WTC11 (cell line): ENCODE measurements around the gene TCP11L2. TPM values are rescaled to one million over a fixed set of nuclear protein-coding genes. Genes with fewer than 3 reads are reported as not detected.
A peak's percentile ranks its signal among the peaks of the same experiment; 100 is the strongest.

Experiments
- CREM ChIP-seq: sonication (generic); formaldehyde crosslinking; IDR thresholded peaks from 2 replicates; pipeline ENCODE4 v1.8.1; 2022; ENCODE audit warnings: mild to moderate bottlenecking, missing genetic modification reagents, moderate library complexity
- ELF4 ChIP-seq: sonication (generic); formaldehyde crosslinking; IDR thresholded peaks from 2 replicates; pipeline ENCODE4 v1.8.1; 2022; ENCODE audit warnings: low read depth, mild to moderate bottlenecking, moderate library complexity, missing genetic modification reagents
- FOXJ3 ChIP-seq: sonication (generic); formaldehyde crosslinking; IDR thresholded peaks from 2 replicates; pipeline ENCODE4 v1.9.0; 2021; ENCODE audit warnings: missing genetic modification reagents, mild to moderate bottlenecking, borderline replicate concordance
- FOXK1 ChIP-seq: sonication (generic); formaldehyde crosslinking; IDR thresholded peaks from 2 replicates; pipeline ENCODE4 v1.8.0; 2022; ENCODE audit warnings: mild to moderate bottlenecking, moderate library complexity, missing genetic modification reagents
- FOXP1 ChIP-seq: sonication (generic); formaldehyde crosslinking; IDR thresholded peaks from 2 replicates; pipeline ENCODE4 v1.8.0; 2022; ENCODE audit warnings: missing genetic modification reagents, mild to moderate bottlenecking, moderate library complexity, borderline replicate concordance
- GTF2I ChIP-seq: fragments of 250-450 bp; sonication (Bioruptor Pico); conservative IDR thresholded peaks from 2 replicates; pipeline ENCODE4 v1.4.0; 2021; ENCODE audit warnings: mild to moderate bottlenecking
- HMGA2 ChIP-seq: fragments of 250-450 bp; sonication (Bioruptor Pico); IDR thresholded peaks from 2 replicates; pipeline ENCODE4 v1.4.0; 2021; ENCODE audit warnings: mild to moderate bottlenecking, moderate library complexity
- MXD4 ChIP-seq: fragments of 250-450 bp; sonication (Bioruptor Pico); IDR thresholded peaks from 2 replicates; pipeline ENCODE4 v1.8.0; 2021; ENCODE audit warnings: mild to moderate bottlenecking, moderate library complexity, borderline replicate concordance
- NR1H2 ChIP-seq: sonication (generic); formaldehyde crosslinking; IDR thresholded peaks from 2 replicates; pipeline ENCODE4 v1.9.0; 2021; ENCODE audit warnings: mild to moderate bottlenecking, moderate library complexity, missing genetic modification reagents
- OVOL2 ChIP-seq: fragments of 250-450 bp; sonication (Bioruptor Pico); IDR thresholded peaks from 2 replicates; pipeline ENCODE4 v1.9.0; 2021; ENCODE audit warnings: mild to moderate bottlenecking, borderline replicate concordance
- SOX15 ChIP-seq: fragments of 250-450 bp; sonication (Bioruptor Pico); IDR thresholded peaks from 2 replicates; pipeline ENCODE4 v1.9.0; 2021; ENCODE audit warnings: mild to moderate bottlenecking
- ZBTB21 ChIP-seq: sonication (generic); formaldehyde crosslinking; IDR thresholded peaks from 2 replicates; pipeline ENCODE4 v1.8.1; 2023; ENCODE audit warnings: mild to moderate bottlenecking, missing genetic modification reagents, borderline replicate concordance
- ZNF121 ChIP-seq: sonication (generic); formaldehyde crosslinking; IDR thresholded peaks from 2 replicates; pipeline ENCODE4 v1.8.0; 2023; ENCODE audit warnings: missing genetic modification reagents
- ZNF232 ChIP-seq: sonication (generic); formaldehyde crosslinking; IDR thresholded peaks from 2 replicates; pipeline ENCODE4 v1.8.0; 2022; ENCODE audit warnings: mild to moderate bottlenecking, missing genetic modification reagents
- ZNF396 ChIP-seq: fragments of 250-450 bp; sonication (Bioruptor Pico); IDR thresholded peaks from 2 replicates; pipeline ENCODE4 v1.8.0; 2021; ENCODE audit warnings: mild to moderate bottlenecking, moderate library complexity, borderline replicate concordance
- total RNA-seq: library from RNA; stranded (reverse); gene quantifications from 3 replicates; pipeline ENCODE4 v1.2.3, GENCODE V29; 2021
- TF ChIP-seq, protein P1 (sequence below): sonication (generic); formaldehyde crosslinking; conservative IDR thresholded peaks from 2 replicates; pipeline ENCODE4 v1.8.1; 2022; ENCODE audit warnings: mild to moderate bottlenecking, missing genetic modification reagents
- TF ChIP-seq, protein P2 (sequence below): sonication (generic); formaldehyde crosslinking; IDR thresholded peaks from 2 replicates; pipeline ENCODE4 v1.8.1; 2022; ENCODE audit warnings: low read depth, mild to moderate bottlenecking, moderate library complexity, missing genetic modification reagents, borderline replicate concordance
- TF ChIP-seq, protein P3 (sequence below): fragments of 250-450 bp; sonication (Bioruptor Pico); IDR thresholded peaks from 2 replicates; pipeline ENCODE4 v1.9.0; 2021; ENCODE audit warnings: mild to moderate bottlenecking, borderline replicate concordance
- TF ChIP-seq, protein P4 (sequence below): fragments of 250-450 bp; sonication (Bioruptor Pico); IDR thresholded peaks from 2 replicates; pipeline ENCODE4 v1.8.0; 2021; ENCODE audit warnings: mild to moderate bottlenecking
- TF ChIP-seq, protein P5 (sequence below): sonication (generic); formaldehyde crosslinking; IDR thresholded peaks from 2 replicates; pipeline ENCODE4 v1.8.0; 2022; ENCODE audit warnings: mild to moderate bottlenecking, missing genetic modification reagents
- TF ChIP-seq, protein P6 (sequence below): sonication (generic); formaldehyde crosslinking; IDR thresholded peaks from 2 replicates; pipeline ENCODE4 v1.8.1; 2022; ENCODE audit warnings: mild to moderate bottlenecking, moderate library complexity, missing genetic modification reagents
- TF ChIP-seq, protein P7 (sequence below): sonication (generic); formaldehyde crosslinking; IDR thresholded peaks from 2 replicates; pipeline ENCODE4 v1.8.1; 2023; ENCODE audit warnings: mild to moderate bottlenecking, missing genetic modification reagents, borderline replicate concordance
- TF ChIP-seq, protein P8 (sequence below): sonication (generic); formaldehyde crosslinking; IDR thresholded peaks from 2 replicates; pipeline ENCODE4 v1.8.1; 2023; ENCODE audit warnings: mild to moderate bottlenecking, missing genetic modification reagents

Gene TCP11L2
- total RNA-seq, 1 experiment from 2014 or later = 12.3 TPM

DNA sequence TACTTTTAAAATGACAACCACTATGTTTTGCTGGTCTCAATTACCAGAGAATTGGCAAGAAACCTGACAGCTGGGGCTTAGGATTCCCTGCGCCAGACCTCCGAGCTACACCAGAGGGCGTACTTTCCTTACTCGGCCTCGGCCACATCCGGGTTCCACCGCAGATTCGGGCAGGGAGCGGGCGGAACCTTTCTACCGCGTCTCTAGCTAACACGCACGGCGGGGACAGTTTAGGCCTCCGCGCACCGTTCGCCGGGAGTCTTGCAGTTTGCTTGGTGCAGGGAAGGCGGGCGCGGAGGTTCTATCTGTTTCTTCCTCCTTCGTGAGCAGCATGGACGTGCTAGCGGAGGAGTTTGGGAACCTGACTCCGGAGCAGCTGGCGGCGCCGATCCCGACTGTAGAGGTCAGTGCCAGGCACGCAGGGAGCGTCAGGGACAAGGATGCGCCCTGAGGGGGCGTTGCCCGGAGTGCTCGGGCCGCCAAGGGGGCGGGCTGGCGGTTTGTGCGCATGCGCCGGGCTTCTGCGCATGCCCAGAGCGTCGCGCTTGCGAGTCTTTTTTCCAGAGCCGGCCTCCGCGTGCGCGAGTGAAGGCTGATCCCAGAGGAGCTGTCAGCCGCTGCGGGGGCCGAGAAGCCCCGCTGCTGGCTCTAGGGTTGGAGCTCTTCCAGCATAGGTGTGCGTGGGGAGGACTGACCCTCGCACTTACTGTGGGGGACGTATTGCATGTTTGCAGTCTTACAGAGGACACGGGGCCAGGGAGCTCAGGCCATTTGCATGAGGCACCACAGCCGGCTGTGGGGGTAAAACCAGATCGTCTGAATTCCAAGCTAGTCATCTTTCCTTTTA is 55.2 kb downstream of the TCP11L2 start, which contains the start of gene POLR3B (continued):
- TF ChIP-seq HMGA2 (CRISPR knock-in tag) (no peak; the same call in 1 of the 2 replicates), ZBTB21 (CRISPR knock-in tag) (peak; percentile 81; the same call in 1 of the 2 replicates), SOX15 (CRISPR knock-in tag) (no peak), FOXP1 (CRISPR knock-in tag) (peak; percentile 62; the same call in 1 of the 2 replicates), GTF2I (CRISPR knock-in tag) (no peak), ZNF396 (CRISPR knock-in tag) (no peak), ZNF121 (CRISPR knock-in tag) (no peak), FOXJ3 (CRISPR knock-in tag) (no peak), NR1H2 (CRISPR knock-in tag) (no peak), MXD4 (CRISPR knock-in tag) (no peak), OVOL2 (no peak), ZNF232 (CRISPR knock-in tag) (peak; percentile 79; the same call in 1 of the 2 replicates), ELF4 (no peak), FOXK1 (CRISPR knock-in tag) (peak; percentile 68), CREM (CRISPR knock-in tag) (peak; percentile 49; the same call in 1 of the 2 replicates)
- TF ChIP-seq, protein P1, sequence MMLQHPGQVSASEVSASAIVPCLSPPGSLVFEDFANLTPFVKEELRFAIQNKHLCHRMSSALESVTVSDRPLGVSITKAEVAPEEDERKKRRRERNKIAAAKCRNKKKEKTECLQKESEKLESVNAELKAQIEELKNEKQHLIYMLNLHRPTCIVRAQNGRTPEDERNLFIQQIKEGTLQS (CRISPR knock-in tag) = no peak
- TF ChIP-seq, protein P2, sequence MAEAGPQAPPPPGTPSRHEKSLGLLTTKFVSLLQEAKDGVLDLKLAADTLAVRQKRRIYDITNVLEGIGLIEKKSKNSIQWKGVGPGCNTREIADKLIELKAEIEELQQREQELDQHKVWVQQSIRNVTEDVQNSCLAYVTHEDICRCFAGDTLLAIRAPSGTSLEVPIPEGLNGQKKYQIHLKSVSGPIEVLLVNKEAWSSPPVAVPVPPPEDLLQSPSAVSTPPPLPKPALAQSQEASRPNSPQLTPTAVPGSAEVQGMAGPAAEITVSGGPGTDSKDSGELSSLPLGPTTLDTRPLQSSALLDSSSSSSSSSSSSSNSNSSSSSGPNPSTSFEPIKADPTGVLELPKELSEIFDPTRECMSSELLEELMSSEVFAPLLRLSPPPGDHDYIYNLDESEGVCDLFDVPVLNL = no peak
- TF ChIP-seq, protein P3, sequence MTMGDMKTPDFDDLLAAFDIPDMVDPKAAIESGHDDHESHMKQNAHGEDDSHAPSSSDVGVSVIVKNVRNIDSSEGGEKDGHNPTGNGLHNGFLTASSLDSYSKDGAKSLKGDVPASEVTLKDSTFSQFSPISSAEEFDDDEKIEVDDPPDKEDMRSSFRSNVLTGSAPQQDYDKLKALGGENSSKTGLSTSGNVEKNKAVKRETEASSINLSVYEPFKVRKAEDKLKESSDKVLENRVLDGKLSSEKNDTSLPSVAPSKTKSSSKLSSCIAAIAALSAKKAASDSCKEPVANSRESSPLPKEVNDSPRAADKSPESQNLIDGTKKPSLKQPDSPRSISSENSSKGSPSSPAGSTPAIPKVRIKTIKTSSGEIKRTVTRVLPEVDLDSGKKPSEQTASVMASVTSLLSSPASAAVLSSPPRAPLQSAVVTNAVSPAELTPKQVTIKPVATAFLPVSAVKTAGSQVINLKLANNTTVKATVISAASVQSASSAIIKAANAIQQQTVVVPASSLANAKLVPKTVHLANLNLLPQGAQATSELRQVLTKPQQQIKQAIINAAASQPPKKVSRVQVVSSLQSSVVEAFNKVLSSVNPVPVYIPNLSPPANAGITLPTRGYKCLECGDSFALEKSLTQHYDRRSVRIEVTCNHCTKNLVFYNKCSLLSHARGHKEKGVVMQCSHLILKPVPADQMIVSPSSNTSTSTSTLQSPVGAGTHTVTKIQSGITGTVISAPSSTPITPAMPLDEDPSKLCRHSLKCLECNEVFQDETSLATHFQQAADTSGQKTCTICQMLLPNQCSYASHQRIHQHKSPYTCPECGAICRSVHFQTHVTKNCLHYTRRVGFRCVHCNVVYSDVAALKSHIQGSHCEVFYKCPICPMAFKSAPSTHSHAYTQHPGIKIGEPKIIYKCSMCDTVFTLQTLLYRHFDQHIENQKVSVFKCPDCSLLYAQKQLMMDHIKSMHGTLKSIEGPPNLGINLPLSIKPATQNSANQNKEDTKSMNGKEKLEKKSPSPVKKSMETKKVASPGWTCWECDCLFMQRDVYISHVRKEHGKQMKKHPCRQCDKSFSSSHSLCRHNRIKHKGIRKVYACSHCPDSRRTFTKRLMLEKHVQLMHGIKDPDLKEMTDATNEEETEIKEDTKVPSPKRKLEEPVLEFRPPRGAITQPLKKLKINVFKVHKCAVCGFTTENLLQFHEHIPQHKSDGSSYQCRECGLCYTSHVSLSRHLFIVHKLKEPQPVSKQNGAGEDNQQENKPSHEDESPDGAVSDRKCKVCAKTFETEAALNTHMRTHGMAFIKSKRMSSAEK (CRISPR knock-in tag) = no peak
- TF ChIP-seq, protein P4, sequence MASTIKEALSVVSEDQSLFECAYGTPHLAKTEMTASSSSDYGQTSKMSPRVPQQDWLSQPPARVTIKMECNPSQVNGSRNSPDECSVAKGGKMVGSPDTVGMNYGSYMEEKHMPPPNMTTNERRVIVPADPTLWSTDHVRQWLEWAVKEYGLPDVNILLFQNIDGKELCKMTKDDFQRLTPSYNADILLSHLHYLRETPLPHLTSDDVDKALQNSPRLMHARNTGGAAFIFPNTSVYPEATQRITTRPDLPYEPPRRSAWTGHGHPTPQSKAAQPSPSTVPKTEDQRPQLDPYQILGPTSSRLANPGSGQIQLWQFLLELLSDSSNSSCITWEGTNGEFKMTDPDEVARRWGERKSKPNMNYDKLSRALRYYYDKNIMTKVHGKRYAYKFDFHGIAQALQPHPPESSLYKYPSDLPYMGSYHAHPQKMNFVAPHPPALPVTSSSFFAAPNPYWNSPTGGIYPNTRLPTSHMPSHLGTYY = no peak
- TF ChIP-seq, protein P5, sequence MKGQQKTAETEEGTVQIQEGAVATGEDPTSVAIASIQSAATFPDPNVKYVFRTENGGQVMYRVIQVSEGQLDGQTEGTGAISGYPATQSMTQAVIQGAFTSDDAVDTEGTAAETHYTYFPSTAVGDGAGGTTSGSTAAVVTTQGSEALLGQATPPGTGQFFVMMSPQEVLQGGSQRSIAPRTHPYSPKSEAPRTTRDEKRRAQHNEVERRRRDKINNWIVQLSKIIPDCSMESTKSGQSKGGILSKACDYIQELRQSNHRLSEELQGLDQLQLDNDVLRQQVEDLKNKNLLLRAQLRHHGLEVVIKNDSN = no peak
- TF ChIP-seq, protein P6, sequence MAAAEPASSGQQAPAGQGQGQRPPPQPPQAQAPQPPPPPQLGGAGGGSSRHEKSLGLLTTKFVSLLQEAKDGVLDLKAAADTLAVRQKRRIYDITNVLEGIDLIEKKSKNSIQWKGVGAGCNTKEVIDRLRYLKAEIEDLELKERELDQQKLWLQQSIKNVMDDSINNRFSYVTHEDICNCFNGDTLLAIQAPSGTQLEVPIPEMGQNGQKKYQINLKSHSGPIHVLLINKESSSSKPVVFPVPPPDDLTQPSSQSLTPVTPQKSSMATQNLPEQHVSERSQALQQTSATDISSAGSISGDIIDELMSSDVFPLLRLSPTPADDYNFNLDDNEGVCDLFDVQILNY (CRISPR knock-in tag) = no peak
- TF ChIP-seq, protein P7, sequence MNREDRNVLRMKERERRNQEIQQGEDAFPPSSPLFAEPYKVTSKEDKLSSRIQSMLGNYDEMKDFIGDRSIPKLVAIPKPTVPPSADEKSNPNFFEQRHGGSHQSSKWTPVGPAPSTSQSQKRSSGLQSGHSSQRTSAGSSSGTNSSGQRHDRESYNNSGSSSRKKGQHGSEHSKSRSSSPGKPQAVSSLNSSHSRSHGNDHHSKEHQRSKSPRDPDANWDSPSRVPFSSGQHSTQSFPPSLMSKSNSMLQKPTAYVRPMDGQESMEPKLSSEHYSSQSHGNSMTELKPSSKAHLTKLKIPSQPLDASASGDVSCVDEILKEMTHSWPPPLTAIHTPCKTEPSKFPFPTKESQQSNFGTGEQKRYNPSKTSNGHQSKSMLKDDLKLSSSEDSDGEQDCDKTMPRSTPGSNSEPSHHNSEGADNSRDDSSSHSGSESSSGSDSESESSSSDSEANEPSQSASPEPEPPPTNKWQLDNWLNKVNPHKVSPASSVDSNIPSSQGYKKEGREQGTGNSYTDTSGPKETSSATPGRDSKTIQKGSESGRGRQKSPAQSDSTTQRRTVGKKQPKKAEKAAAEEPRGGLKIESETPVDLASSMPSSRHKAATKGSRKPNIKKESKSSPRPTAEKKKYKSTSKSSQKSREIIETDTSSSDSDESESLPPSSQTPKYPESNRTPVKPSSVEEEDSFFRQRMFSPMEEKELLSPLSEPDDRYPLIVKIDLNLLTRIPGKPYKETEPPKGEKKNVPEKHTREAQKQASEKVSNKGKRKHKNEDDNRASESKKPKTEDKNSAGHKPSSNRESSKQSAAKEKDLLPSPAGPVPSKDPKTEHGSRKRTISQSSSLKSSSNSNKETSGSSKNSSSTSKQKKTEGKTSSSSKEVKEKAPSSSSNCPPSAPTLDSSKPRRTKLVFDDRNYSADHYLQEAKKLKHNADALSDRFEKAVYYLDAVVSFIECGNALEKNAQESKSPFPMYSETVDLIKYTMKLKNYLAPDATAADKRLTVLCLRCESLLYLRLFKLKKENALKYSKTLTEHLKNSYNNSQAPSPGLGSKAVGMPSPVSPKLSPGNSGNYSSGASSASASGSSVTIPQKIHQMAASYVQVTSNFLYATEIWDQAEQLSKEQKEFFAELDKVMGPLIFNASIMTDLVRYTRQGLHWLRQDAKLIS (CRISPR knock-in tag) = no peak
- TF ChIP-seq, protein P8, sequence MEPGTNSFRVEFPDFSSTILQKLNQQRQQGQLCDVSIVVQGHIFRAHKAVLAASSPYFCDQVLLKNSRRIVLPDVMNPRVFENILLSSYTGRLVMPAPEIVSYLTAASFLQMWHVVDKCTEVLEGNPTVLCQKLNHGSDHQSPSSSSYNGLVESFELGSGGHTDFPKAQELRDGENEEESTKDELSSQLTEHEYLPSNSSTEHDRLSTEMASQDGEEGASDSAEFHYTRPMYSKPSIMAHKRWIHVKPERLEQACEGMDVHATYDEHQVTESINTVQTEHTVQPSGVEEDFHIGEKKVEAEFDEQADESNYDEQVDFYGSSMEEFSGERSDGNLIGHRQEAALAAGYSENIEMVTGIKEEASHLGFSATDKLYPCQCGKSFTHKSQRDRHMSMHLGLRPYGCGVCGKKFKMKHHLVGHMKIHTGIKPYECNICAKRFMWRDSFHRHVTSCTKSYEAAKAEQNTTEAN (CRISPR knock-in tag) = no peak
